Loucy (cell line): Measurements from ENCODE around the gene CACNA1H.

Source experiments
- EZH2phosphoT487 ChIP-seq: fragments of 200-600 bp; IDR thresholded peaks from 2 replicates; pipeline ENCODE4 v1.6.1; 2018; ENCODE audit warnings: antibody characterized with exemption, mild to moderate bottlenecking, moderate library complexity, borderline replicate concordance
- TF ChIP-seq, protein P1 (sequence below): fragments of 200-600 bp; sonication (generic); conservative IDR thresholded peaks from 2 replicates; pipeline ENCODE4 v1.5.1; 2014; ENCODE audit warnings: mild to moderate bottlenecking, antibody characterized with exemption, low read length

DNA sequence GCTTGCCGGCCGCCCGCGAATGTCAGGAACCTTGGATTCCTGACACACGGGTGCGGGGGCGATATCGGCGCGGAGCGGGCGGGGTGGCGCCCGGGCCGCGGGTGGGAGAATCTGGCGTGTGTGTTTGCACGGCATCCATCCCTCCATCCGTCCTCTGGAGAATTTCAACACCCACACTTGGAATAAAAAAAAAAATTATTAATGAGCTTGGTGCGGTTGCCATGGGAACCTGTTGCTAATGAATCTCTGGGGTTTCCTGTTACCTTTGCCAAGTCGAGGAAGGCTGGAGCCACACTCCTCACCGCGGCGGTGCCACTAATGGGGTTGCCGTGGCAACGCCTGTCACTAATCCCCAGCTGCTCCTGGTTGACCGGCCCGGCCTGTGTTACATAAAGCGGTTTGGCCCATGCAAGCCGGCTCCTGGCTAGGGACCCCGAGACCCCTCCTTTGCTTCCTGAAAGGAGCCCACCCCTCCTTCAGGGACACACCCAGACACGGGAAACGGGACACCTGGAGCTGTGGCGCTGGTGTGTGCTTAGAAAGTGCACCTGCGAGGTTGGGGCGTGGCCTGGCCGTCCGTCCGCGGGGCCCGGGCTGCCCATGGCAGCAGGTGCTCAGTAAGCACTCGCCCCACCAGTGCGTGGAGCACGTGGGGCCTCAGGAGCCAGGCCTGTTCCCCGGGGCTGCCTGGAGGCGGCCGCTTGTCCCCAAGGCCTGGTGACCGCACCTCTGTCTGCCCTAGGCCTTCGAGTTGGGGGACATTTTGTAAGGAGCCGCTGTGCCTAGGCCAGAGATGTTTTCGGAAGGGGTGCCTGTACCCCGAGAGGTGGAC lies 14.6 kb downstream of the CACNA1H start:
- TF ChIP-seq, protein P1, sequence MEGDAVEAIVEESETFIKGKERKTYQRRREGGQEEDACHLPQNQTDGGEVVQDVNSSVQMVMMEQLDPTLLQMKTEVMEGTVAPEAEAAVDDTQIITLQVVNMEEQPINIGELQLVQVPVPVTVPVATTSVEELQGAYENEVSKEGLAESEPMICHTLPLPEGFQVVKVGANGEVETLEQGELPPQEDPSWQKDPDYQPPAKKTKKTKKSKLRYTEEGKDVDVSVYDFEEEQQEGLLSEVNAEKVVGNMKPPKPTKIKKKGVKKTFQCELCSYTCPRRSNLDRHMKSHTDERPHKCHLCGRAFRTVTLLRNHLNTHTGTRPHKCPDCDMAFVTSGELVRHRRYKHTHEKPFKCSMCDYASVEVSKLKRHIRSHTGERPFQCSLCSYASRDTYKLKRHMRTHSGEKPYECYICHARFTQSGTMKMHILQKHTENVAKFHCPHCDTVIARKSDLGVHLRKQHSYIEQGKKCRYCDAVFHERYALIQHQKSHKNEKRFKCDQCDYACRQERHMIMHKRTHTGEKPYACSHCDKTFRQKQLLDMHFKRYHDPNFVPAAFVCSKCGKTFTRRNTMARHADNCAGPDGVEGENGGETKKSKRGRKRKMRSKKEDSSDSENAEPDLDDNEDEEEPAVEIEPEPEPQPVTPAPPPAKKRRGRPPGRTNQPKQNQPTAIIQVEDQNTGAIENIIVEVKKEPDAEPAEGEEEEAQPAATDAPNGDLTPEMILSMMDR, result no peak
- TF ChIP-seq EZH2phosphoT487, result no peak
